ENCODE results near the gene CAPN9. TPM values are rescaled to one million over a fixed set of nuclear protein-coding genes. Genes with fewer than 3 reads are reported as not detected.
"Not testable (repeated sequence)": the region's sequence is repeated elsewhere in the genome, so short reads cannot be mapped to it uniquely, and the experiment has no call there.

Gene CAPN9
- total RNA-seq, 1 donor from 2014 or later, result not detected

DNA sequence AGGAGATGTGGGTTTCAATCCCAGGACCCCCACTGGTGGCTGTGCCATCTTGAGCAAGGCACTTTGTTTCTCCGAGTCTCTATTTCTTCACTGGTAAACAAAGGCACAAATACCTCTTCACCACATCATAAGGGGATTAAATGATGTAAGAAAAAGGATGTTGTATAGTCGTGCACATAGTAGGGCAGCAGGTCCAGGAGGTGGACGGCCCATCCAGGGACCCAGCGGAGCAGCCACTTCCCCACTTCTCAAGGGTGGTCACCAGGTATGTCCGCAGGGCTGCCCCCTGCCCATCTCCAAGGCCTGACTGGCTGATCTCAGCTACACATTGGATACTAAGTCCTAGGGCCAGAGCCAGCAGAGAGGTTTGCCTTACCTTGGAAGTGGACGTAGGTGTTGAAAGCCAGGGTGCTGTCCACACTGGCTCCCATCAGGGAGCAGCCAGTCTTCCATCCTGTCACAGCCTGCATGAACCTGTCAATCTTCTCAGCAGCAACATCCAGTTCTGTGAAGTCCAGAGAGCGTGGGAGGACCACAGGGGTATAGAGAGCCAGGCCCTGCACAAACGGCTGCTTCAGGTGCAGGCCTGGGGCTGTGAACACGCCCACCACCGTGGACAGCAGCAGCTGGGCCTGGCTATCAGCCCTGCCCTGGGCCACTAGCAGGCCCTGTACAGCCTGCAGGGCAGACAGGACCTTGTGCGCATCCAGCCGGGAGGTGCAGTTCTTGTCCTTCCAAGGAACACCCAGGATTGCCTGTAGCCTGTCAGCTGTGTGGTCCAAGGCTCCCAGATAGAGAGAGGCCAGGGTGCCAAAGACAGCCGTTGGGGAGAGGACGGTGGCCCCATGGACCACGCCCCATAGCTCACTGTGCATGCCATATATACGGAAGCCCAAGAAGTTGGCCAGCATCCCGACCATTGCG is 37.3 kb upstream of the CAPN9 start:
- no peak for DNase-seq

DNA sequence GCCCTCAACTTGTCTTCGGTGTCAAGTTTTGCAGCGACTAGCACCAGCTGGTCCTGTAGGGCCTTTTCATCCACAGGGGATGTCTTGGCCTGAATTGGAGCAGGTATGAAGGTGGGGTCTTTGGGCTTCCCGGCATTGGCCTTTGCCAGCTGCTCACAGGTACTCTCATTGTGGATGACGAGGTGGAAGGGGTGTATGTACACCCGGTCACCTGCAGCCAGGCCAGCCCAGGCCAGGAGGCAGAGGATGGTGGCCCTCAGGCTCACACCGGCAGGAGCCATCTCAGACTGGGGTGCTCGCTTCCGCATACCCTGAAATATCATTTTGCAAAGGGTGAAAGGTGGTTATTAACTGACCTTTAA is 36.7 kb upstream of the CAPN9 start:
- DNase-seq, result no peak

DNA sequence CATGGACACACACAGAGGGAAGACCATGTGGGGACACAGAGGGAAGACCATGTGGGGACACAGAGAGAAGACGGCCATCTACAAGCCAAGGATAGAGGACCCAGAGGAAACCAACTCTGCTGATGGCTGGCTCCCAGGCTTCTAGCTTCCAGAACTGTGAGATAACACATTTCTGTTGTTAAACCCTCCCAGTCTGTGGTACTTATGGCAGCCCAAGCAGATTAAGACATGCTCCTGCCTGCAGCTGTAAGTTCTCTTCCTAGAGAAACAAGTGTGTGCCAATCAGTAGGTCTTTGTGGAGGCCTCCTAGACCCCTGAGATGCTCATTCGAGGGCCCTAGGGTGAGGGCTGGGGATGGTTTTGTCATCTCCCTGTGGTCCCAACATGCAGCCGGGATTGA is 35.9 kb upstream of the CAPN9 start:
- DNase-seq, result no peak

DNA sequence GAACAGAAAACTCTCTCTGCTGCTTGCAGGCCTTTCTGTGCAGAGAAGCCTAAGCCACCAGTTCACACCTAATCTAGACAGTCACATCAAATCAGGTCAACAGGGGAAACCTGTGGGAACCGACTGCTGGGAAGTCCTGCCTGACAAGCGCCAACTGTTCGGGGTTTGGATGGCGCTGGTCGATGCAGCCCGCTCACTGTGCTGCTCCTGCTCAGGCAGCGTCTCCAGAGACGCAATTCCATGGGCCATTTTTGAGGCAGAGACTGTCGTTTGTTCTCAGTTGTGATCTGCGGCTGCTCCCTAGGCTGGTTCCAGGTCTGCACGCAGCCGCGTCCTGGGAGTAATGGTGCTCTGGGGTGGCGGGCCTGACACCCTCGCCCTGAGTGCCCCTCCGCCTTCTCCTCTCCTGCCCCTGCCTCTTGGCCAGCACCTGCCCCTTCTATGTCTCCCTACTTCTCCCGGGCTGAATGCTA is 34.7 kb upstream of the CAPN9 start:
- no peak for DNase-seq

DNA sequence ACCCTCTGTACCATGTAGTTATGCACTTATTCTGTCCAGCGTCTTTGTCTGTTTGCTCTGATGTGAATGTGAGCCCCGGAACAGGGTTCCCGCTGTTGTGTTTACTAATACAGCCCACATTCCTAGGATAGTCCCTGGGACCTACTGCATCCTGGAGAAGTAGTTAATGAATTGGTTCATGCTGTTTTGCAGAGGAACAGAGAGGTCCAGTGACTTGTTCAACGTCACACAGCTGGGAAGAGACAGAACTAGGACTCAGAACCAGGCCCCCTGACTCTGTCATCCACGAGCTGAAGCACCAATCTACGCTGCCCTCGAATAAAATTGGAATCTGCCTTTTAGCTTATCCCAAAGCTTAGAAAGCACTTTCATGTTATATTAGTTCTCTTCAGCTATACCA is 34.0 kb upstream of the CAPN9 start:
- no peak for DNase-seq

DNA sequence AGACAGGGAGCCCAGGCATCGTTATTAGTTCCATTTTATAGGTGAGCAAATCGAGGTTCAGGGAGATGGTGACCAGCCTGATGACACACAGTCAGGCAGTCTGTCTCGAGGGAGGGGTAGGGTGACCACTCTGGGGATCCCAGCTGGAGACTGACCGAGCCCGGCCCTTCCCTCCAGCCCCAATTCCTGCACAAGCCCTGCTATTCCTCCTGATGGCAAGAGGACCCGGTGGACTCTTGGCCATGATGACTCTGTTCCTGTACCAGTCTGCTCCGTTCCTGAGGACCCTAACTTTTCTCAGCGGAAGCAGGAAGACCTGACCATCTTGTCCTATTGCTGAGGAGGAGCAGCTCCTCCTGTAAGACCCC is 33.7 kb upstream of the CAPN9 start:
- no peak for DNase-seq

DNA sequence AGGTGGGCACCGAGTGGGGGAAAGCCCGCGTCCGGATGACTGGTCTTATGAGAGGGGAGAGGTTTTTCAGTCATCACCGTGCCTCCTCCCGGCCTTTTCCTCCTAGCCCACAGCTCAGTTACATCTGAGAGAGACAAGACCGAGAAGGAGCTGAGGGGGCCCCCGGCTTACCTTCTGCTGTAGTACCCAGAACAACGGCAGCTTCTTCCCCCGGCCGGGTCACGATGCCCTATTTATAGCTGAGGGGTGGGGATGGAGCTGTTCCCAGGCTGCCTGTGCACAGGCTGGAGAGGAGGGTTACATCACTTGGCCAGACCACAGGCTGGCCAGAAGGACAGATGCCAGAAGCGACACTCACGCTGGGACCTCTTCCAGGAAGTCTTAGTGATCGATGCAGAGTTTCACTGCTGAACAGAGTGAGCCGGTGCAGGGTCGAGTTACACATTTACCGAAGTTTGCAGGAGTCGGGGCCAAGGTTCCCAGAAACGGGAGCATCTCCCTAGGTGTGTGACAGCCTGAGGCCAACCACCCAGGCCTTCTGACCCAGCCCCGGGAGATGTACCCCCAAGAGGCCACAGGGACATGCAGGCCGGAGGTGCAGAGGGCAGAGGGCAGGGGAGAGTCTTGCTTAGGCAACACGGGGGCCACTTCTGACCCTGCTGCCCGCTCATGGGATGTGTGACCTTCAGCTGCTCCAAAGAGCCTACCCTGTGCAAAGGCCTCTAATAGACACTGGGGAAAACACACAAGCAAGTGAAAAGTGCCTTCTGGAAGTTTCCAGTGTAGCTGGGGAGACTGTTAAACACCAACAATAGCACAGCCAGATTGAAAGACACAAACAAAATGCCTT is 33.0 kb upstream of the CAPN9 start, which contains the start of gene AGT:
Gene AGT, minus strand, starts transcription at position 208 of the 850 bp plus-strand sequence. CDS start 3,299 bp downstream, outside the sequence.
- DNase-seq, result no peak

DNA sequence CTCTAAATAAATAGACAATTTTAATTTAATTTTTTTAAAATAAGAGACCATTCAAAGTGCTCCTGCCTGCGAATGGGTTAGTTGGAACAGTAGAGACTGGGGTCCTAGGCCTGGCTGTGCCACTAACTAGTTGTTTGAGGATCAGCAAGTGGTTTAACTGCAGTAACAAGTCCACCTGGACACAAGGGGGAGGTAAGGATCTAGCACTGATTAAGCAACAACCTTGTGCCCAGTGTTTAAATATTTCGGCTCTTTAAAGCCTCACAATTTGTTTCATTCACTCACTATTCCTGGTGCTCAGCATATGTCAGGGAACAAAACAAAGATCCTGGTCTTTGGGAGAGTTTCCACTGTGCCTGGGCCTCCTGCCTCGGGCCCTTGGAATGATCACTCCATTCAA is 31.7 kb upstream of the CAPN9 start:
- DNase-seq, result no peak

DNA sequence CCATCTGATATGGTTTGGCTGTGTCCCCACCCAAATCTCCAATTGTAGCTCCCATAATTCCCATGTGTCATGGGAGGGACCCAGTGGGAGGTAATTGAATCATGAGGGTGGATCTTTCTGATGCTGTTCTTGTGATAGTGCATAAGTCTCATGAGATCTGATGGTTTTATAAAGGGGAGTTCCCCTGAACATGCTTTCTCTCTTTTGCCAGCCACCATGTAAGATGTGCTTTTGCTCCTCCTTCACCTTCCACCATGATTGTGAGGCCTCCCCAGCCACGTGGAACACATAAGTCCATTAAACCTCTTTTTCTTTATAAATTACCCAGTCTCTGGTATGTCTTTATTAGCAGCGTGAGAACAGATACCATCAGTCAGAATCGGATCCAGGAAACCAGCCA is 30.7 kb upstream of the CAPN9 start:
- DNase-seq, result not testable (repeated sequence)

DNA sequence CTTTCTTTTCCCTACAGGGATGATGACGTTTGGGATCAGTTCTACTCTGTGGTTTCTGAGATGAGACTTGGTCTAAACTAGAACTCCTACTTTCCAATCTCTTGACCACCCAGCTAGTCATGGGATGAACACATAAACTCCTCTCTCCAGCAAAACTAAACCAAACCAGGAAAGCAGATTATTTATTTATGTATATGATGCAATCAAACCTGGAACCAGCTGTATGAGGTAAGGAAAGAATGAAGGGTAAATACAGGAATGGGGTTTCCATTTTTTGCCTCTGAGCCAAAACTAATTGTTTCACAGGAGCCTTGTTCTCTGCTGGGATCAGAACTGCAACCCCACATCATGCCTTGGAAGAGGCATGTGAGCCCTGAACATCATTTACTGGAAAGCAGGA is 29.9 kb upstream of the CAPN9 start:
- DNase-seq, result no peak

DNA sequence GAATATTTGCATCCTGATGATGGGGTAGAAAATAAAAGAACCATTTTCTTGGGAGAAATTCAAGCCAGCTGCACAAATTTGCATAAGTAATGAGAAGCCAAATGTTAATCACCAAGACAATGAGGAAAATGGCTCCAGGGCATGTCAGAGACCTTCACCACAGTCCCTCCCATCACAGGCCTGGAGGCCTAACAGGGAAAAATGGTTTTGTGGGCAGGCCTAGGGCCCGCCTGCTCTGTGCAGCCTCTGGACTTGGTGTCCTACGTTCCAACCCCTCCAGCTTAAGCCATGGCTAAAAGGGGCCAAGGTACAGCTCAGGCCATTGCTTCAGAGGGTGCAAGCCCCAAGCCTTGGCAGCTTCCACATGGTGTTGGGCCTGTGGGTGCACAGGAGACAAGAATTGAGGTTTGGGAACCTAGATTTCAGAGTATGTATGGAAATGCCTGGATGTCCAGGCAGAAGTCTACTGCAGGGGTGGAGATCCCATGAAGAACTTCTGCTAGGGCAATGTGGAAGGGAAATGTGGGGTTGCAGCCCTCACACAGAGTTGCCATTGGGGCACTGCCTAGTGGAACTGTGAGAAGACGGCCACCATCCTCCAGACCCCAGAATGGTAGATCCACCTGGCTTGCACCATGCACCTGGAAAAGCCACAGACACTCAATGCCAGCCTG is 25.2 kb upstream of the CAPN9 start:
- DNase-seq, result not testable (repeated sequence)

DNA sequence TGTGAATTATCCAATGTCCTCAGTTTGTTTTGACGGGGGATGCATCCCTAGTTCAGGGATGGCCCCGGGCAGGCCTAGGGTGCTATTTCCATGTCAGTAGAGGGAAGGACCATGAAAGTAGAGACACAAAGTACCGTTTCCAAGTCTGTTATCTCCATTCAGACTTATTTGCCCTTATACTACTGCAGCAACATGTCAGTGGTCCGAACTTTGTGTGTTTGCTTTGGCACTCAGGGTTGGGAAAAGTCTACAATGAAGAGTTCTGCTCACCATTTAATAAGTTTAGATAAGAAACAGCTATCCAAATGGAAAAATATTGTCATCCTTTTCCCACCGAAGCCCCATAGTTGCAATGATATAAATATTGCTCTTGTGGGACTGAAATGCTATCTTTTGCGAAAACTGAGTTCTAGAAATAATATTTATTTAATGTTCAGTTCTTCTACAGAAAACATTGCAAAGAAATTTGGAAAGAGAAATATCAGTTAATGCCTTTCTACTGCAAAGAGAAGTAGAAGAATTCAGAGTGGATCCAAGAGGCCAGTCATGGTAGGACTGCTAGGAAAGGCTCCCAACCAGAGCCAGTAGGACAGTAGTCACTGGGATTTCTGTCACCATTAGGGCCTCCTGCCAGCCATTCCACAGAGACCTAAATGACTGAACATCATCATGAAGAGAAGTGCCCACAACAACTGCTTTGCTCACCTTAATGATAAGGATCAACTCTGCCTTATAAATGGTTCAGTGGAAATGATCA is 21.8 kb upstream of the CAPN9 start:
- DNase-seq, result no peak

DNA sequence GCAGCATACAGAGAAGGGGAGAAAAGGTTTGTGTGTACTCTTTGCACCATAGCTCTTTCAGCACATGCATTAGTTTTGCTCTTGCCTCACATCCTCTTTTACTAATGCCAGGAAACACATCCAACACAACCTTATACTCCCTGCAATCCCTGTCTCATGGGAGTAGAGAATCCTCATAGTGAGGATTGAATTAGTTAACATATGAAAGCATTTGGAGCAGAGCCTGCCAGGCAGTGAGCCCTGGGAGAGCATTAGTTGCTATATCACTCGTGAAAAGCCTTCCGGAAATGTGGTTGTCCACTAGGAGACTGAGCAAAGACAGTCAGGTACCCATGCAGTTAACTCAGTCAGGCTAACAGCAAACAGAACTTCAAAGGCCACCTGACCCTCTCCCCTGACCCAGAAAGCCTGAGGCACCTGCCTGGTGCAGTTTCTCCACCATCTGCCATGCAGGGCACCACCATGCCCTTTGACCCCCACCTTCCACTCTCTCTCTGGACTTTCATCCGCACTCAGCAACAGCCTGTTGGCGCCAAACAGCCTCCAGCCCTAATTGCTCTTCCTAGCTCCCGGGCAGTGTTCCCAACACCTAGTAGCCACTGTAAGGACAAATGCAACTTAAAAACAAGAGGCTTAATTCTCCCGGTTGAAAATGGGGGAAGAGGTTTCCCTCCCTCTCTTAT is 18.3 kb upstream of the CAPN9 start:
- no peak for DNase-seq

DNA sequence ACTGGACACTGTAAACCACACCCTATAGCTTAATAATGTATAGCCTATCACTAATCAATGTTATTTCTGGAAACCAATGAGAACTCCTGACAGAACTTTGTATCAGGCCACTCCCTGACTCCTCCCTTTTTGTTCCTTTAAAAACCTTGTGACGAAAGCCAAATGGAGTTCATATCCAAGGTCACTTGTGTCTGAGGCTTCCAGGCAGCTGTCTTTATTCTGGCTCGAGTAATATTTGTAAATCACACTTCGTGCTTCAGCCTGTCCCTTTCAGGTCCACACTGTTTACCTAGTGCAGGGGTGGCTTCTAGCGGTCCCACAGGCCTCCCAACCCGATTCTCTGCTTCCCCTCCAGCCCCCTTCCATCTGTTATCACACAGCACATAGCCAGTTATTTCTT is 16.2 kb upstream of the CAPN9 start:
- DNase-seq, result no peak

DNA sequence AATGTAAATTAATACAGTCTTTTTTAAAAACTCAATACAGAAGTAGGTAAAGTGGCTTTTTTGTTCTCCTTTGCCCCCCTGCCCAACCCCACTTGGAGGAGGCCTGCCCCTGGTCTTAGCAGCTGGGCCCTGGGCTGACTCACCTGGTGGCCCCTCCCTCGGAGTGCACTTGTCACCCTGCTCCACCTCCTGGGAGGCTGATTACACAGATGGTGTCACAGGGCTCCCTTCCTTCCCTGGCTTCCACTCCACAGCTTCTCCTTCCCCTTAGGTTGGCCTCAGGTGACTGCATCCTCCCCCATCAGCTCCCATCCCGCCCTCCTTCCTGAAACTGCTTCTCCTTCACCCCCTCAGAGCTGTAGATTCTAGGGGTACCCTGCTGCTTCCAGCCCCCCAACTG is 11.7 kb upstream of the CAPN9 start:
- no peak for DNase-seq

DNA sequence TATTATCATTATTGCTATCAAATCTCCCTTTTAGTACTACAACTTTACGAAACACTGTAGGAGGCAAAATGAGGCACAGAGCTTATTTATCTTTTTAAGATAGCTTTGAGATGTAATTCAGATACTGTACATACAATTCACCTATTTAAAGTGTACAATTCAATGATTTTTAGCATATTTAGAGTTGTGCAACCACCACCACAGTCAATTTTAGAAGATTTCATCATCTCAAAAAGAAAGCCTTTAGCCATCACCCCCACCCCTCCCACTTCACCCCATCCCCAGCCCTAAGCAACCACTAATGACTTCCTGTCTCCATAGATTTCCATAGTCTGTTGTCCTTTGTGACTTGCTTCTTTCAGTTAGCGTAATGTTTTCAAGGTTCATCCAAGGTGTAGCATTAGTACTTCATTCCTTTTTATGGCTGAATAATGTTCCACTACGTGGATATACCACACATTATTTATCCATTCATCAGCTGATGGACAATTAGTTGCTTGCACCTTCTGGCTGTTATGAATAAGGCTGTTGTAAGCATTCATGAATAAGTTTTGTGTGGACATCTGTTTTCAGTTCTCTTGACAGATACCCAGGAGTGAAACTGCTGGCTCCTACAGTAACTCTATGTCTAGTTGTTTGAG is 9.4 kb upstream of the CAPN9 start:
- DNase-seq, result no peak

DNA sequence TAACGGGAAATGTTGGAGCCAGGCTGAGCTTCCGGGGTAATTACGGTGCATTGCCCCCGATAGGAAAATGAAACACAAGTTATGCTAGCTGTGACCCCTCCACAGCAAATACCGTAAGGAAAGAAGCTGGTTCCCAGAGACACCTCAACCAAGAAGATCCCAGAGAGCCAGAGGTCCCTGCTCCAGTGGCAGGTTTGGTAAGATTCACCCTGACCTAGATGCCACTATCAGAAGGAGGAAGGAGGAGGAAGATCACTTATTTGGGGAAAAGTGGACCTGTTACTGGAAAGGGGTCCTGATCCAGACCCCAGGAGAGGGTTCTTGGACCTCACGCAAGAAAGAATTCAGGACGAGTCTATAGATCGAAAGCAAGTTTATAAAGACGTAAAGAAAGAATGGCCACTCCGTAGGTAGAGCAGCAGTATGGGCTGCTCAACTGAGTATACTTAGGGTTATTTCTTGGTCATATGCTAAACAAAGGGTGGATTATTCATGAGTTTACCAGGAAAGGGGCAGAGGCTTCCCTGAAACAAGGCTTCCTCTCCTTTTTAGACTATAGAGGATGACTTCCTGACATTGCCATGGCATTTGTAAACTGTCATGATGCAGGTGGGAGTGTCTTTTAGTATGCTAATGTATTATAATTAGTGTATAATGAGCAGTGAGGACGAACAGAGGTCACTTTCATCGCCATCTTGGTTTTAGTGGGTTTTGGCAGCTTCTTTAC is 7.5 kb upstream of the CAPN9 start:
- DNase-seq, result no peak

DNA sequence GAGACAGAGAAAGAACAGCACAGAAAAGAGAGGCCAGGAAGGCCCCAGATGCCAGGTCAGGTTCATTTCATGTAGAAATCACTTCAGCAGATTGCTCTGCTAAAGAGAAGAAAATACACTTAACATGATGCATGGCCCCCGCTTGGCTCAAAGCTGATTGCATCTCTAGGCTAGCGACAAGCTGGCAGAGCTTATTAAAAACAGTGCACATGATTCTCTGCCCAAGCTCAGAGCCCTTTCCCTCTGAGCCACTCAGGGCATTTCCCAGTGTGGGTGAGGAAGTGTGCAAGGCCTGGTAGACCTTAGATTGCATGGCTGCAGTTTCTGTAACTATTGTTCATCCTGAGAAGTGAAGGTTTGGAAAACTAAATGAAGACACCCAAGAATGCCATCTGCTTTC is 3.3 kb upstream of the CAPN9 start:
- DNase-seq, result no peak

DNA sequence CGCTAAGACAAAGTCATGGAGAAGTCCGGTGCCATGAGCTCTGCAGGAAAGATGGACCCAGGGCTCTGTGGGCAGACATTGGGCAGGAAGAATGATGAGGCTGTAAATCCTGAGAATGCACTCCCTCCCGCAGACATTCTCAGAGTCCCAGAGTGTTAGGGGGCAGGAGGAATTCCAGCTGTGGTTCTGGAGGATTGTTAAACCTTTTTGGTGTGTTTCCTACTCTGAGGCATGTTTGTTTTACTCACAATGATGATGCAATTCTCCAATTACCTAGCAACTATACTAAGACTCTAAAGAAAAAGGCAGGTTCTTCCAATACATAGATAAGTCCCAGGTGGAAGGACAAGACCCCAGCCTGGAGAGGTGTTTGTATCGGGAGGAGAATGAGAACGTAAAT is 2.8 kb upstream of the CAPN9 start:
- DNase-seq, result no peak

DNA sequence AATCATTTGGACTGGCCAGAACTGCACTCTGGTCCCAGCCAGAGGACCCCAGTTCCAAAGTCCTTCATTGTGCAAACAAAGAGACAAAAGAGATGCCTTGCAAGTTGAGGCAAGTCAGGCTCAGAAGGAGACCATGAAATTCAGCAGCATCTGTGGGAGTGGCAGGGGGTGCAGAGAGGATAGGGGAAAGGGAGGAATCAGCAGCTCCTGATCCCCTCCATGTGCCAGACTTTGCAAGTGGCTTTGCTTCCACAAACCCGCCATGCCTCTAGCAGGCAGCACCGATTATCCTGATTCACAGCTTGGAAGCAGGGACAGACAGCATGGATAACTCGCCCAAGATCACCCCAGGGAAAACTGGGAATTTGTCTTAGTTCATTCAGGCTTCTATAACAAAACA is 2.1 kb upstream of the CAPN9 start:
- no peak for DNase-seq

DNA sequence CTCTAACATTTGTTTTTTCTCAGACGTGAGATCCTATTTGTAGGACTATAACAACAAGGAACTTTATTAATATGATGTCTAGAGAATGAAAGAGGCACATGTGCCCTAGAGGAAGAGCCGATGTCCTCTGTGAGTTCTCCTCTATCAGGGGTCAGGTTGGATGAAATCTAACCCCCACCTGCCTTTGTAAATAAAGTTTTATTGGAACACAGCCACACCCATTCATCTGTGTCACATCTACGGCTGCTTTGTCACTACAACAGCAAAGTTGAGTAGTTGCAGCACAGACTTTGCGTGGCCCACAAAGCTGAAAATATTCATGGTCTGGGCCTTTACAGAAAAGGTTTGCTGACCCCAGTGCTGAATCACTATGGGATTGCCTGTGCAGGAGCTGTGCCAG is 571 bp upstream of the CAPN9 start:
- DNase-seq, result no peak

All from dermis blood vessel endothelial cell (primary cell).